Measurements from ENCODE around the gene RPS6KB2. TPM values are rescaled to one million over a fixed set of nuclear protein-coding genes. Genes with fewer than 3 reads are reported as not detected.

RPS6KB2 gene
- total RNA-seq, 1 experiment from 2014 or later, result 170 TPM

DNA sequence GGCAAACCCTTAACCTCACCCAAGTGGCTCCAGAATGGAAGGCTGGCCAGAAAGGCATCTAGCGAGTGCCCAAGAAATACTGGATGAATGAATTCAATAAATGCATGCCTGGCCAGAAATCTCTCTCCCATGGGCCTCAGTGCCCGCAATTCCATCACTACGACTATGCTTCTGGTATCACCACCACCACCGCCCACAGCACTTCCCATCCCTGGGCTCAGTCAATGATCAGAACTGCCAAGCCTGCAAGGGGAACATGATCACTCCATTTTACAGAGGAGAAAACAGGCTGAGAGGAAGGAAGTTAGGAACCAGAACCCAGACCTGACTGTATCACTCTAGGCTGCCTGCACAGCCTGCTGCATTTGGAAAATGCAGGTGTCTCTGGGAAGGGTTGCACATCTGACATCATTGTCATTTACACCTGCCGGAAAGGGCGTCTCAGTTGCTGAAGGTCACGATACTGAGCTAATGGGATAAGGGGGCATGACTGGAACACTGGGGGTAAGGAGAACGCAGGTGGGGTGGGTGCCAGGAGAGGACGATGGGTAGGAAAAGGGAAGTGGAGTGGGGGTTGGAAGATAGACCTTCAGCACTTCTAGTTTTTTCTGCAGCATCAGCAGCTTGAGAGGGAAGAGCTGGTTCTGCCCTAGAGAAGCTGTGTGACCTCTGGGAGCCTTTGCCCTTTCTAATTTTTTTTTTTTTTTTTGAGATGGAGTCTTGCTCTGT lies 21.0 kb downstream of the RPS6KB2 start:
- no peaks in the 10 kb centered on the region for H4K20me1 ChIP-seq (ENCODE audit: low read length)
- ATAC-seq (no peak), DNase-seq (no peak)
- H3F3A ChIP-seq (ENCODE audit: low read length, unreplicated experiment), result no peaks in the 10 kb centered on the region
- TF ChIP-seq, protein P1, sequence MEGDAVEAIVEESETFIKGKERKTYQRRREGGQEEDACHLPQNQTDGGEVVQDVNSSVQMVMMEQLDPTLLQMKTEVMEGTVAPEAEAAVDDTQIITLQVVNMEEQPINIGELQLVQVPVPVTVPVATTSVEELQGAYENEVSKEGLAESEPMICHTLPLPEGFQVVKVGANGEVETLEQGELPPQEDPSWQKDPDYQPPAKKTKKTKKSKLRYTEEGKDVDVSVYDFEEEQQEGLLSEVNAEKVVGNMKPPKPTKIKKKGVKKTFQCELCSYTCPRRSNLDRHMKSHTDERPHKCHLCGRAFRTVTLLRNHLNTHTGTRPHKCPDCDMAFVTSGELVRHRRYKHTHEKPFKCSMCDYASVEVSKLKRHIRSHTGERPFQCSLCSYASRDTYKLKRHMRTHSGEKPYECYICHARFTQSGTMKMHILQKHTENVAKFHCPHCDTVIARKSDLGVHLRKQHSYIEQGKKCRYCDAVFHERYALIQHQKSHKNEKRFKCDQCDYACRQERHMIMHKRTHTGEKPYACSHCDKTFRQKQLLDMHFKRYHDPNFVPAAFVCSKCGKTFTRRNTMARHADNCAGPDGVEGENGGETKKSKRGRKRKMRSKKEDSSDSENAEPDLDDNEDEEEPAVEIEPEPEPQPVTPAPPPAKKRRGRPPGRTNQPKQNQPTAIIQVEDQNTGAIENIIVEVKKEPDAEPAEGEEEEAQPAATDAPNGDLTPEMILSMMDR (conservative IDR thresholded peaks at IDR 0.05; ENCODE audit: low read depth, low read length), result no peak
- TF ChIP-seq EZH2phosphoT487 (IDR thresholded peaks at IDR 0.05; ENCODE audit: borderline replicate concordance, low read length) (no peak), EZH2 (IDR thresholded peaks at IDR 0.05; ENCODE audit: low read length, unreplicated experiment) (no peak)
- H2AFZ ChIP-seq (ENCODE audit: low read length), result no peak overlapping the region
- ChIA-PET POLR2A (ENCODE audit: unreplicated experiment) (no interaction called here), CTCF (no interaction called here)
- no peak overlapping the region for H3K9ac ChIP-seq (ENCODE audit: low read length)
- H3K4me1 ChIP-seq (ENCODE audit: insufficient read depth, low read length), result 0 out of 2 replicates have a peak, but pooled peaks cover under 1% of the 10 kb centered on the region
- no TSS peak for BruUV-seq (replicated peaks)
- no peaks in the 10 kb centered on the region for H3K9me2 ChIP-seq (replicated peaks; ENCODE audit: low read length)
- no peak overlapping the region for H3K4me3 ChIP-seq (ENCODE audit: low read length)
- no peaks in the 10 kb centered on the region for H3K27me3 ChIP-seq (ENCODE audit: low read length)
- no peaks in the 10 kb centered on the region for H3K36me3 ChIP-seq (ENCODE audit: low read depth, low read length)
- H3K79me2 ChIP-seq (ENCODE audit: low read length), result no peaks in the 10 kb centered on the region
- H3K9me3 ChIP-seq (ENCODE audit: low read length), result no peaks in the 10 kb centered on the region
- intact Hi-C loops (cut with micrococcal nuclease), result no loop called here
- H3K27ac ChIP-seq (ENCODE audit: low read length), result no peak overlapping the region
- no peak overlapping the region for H3K4me2 ChIP-seq (ENCODE audit: low read length)

DNA sequence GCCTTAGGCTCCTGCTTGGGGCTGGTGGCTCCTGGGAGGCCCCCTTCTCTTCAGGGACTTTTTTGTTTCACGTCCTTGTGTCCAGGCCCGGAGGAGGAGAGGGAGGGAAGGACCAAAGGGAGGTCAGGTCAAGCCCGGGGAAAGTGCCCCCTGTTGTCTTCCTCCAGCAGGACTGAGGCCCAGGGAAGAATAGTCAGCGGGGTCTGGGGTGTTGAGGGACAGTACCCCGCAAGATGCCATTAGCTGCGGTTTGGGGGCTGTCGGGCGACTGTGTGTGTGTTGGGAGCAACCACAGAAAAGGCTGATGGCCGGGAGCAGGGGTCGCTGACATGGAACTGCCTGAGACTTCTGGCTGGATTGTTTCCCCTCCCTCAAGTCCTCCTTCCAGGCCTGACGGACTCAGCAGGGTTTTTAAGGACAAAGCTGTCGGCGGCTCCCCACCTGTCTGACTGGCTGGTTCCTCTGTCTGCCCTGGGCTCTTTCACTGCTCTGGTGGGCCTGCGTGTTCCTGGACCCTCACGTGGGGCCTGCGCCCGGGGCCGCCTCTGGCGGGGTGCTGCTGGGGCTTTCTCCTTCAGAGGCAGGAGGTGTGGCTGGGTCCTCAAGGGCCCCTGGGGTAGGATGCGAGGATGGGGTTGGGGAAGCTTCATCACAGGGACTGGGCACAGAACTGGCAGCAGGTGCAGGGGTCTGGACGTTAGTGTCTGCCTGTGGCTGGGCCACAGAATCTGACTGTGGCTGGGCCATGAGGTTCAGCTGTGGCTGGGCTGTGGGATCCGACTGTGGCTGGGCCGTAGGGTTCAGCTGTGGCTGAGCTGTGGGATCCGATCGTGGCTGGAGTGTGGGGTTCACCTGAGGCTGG lies 22.7 kb downstream of the RPS6KB2 start:
- no peak overlapping the region for H2AFZ ChIP-seq (ENCODE audit: low read length)
- ChIA-PET CTCF (no interaction called here), POLR2A (ENCODE audit: unreplicated experiment) (interaction anchor here (0.5 kb wide), 1 partner anchor 12 kb away, joined by 3 read pairs; no protein-coding TSS in a partner anchor)
- intact Hi-C loops (cut with micrococcal nuclease), result no loop called here
- H3K27ac ChIP-seq (ENCODE audit: low read length), result no peak overlapping the region
- no peaks in the 10 kb centered on the region for H3K4me1 ChIP-seq (ENCODE audit: insufficient read depth, low read length)
- no peak overlapping the region for H3K4me2 ChIP-seq (ENCODE audit: low read length)
- ATAC-seq, result no peak
- no peak overlapping the region for H3K4me3 ChIP-seq (ENCODE audit: low read length)
- no peak for DNase-seq
- no peaks in the 10 kb centered on the region for H3F3A ChIP-seq (ENCODE audit: low read length, unreplicated experiment)
- H3K9ac ChIP-seq (ENCODE audit: low read length), result no peak overlapping the region
- H3K36me3 ChIP-seq (ENCODE audit: low read depth, low read length), result no peaks in the 10 kb centered on the region
- TF ChIP-seq, protein P1 (conservative IDR thresholded peaks at IDR 0.05; ENCODE audit: low read depth, low read length), result no peak
- no peak for TF ChIP-seq EZH2 (IDR thresholded peaks at IDR 0.05; ENCODE audit: low read length, unreplicated experiment)
- no TSS peak for BruUV-seq (replicated peaks)
- H3K9me3 ChIP-seq (ENCODE audit: low read length), result no peaks in the 10 kb centered on the region
- H3K79me2 ChIP-seq (ENCODE audit: low read length), result no peaks in the 10 kb centered on the region
- no peaks in the 10 kb centered on the region for H3K9me2 ChIP-seq (replicated peaks; ENCODE audit: low read length)
- H4K20me1 ChIP-seq (ENCODE audit: low read length), result no peaks in the 10 kb centered on the region
- no peaks in the 10 kb centered on the region for H3K27me3 ChIP-seq (ENCODE audit: low read length)

DNA sequence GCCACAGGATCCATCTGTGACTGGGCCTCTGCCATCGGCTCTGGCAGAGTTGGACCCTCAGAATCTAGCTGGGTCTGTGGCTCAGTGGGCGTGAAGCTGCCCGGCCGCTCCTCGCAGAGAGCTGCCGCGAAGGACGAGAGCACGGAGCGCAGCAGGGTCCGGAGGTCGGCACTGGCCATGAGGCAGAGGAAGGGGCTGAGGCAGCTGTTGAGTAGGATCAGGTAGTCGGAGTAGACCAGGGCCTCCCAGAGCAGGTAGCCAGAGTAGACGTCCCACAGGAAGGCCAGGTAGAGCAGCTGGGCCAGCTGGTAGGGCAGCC lies 23.3 kb downstream of the RPS6KB2 start:
- no peaks in the 10 kb centered on the region for H4K20me1 ChIP-seq (ENCODE audit: low read length)
- H3K4me3 ChIP-seq (ENCODE audit: low read length), result no peak overlapping the region
- ChIA-PET CTCF (no interaction called here), POLR2A (ENCODE audit: unreplicated experiment) (no interaction called here)
- no peak overlapping the region for H3K27ac ChIP-seq (ENCODE audit: low read length)
- H2AFZ ChIP-seq (ENCODE audit: low read length), result no peak overlapping the region
- no TSS peak for BruUV-seq (replicated peaks)
- no peaks in the 10 kb centered on the region for H3K9me3 ChIP-seq (ENCODE audit: low read length)
- no peaks in the 10 kb centered on the region for H3K79me2 ChIP-seq (ENCODE audit: low read length)
- no peaks in the 10 kb centered on the region for H3K36me3 ChIP-seq (ENCODE audit: low read depth, low read length)
- H3K9ac ChIP-seq (ENCODE audit: low read length), result no peak overlapping the region
- H3K9me2 ChIP-seq (replicated peaks; ENCODE audit: low read length), result no peaks in the 10 kb centered on the region
- DNase-seq (no peak), ATAC-seq (no peak)
- H3K4me1 ChIP-seq (ENCODE audit: insufficient read depth, low read length), result no peaks in the 10 kb centered on the region
- no peaks in the 10 kb centered on the region for H3K27me3 ChIP-seq (ENCODE audit: low read length)
- TF ChIP-seq EZH2 (IDR thresholded peaks at IDR 0.05; ENCODE audit: low read length, unreplicated experiment) (no peak), EZH2phosphoT487 (IDR thresholded peaks at IDR 0.05; ENCODE audit: borderline replicate concordance, low read length) (no peak)
- TF ChIP-seq, protein P1 (conservative IDR thresholded peaks at IDR 0.05; ENCODE audit: low read depth, low read length), result no peak
- H3K4me2 ChIP-seq (ENCODE audit: low read length), result no peak overlapping the region
- intact Hi-C loops (cut with micrococcal nuclease), result no loop called here
- H3F3A ChIP-seq (ENCODE audit: low read length, unreplicated experiment), result no peaks in the 10 kb centered on the region

Measured in PC-3 (cell line).